HEK293 (cell line): ENCODE results near the gene CREB5.

Source experiments
- CTCF ChIA-PET: fragments of 350-600 bp; formaldehyde crosslinking; extraction: SDS; loops from one replicate; lab custom pipeline; 2021; ENCODE audit warnings: antibody characterized with exemption; lab: Yijun Ruan, JAX
- POLR2A ChIA-PET: fragments of 300-600 bp; formaldehyde crosslinking; extraction: SDS; loops from one replicate; lab custom pipeline; 2020; ENCODE audit warnings: antibody characterized with exemption, inconsistent platforms; lab: Yijun Ruan, JAX
- H3K27ac ChIP-seq: fragments of 200-500 bp; sonication (Bioruptor generic); 2 replicates; pipeline ENCODE4 v1.5.1; 2014; ENCODE audit warnings: low read depth, low read length, control low read depth, inconsistent platforms; ENCODE audit errors: extremely low read depth
- H3K36me3 ChIP-seq, 2 experiments: fragments of 200-500 bp in 1 of 2; sonication (Bioruptor generic) in 1 of 2; 1 replicate in 1 of 2; 2 replicates in 1 of 2; pipeline ENCODE4 v1.5.1; 2014 to 2017; ENCODE audit warnings: inconsistent platforms in 2 of 2, low read length in 2 of 2; ENCODE audit not compliant: control insufficient read depth in 2 of 2, insufficient read depth in 1 of 2
- H3K4me1 ChIP-seq: fragments of 200-500 bp; sonication (Bioruptor generic); 2 replicates; pipeline ENCODE4 v1.5.1; 2014; ENCODE audit warnings: mild to moderate bottlenecking, low read length, inconsistent platforms; ENCODE audit not compliant: control insufficient read depth, insufficient read depth
- H3K4me3 ChIP-seq: 2 replicates; pipeline ENCODE4 v1.5.1; 2011; ENCODE audit warnings: low read depth, mild to moderate bottlenecking, control low read depth, low read length, moderate library complexity
- H3K9me3 ChIP-seq: fragments of 200-500 bp; sonication (Bioruptor generic); 2 replicates; pipeline ENCODE4 v1.5.1; 2014; ENCODE audit warnings: low read depth, low read length, inconsistent platforms; ENCODE audit not compliant: control insufficient read depth, insufficient read depth
- EGR2 ChIP-seq: fragments of 450-650 bp; formaldehyde crosslinking; IDR thresholded peaks from 2 replicates; pipeline ENCODE4 v1.5.1; 2016; ENCODE audit warnings: low read depth, missing biosample characterization, missing genetic modification characterization
- FEZF1 ChIP-seq: fragments of 450-650 bp; formaldehyde crosslinking; IDR thresholded peaks from 2 replicates; pipeline ENCODE4 v1.5.1; 2016; ENCODE audit warnings: missing biosample characterization, missing genetic modification characterization
- GLIS2 ChIP-seq: fragments of 450-650 bp; formaldehyde crosslinking; IDR thresholded peaks from 2 replicates; pipeline ENCODE4 v1.5.1; 2016; ENCODE audit warnings: missing biosample characterization, missing genetic modification characterization
- HOXD13 ChIP-seq: sonication (generic); formaldehyde crosslinking; IDR thresholded peaks from 2 replicates; pipeline ENCODE4 v1.8.0; 2022; ENCODE audit warnings: missing genetic modification reagents, borderline replicate concordance
- IKZF3 ChIP-seq: fragments of 450-650 bp; IDR thresholded peaks from 2 replicates; pipeline ENCODE4 v1.5.0; 2018; ENCODE audit warnings: missing biosample characterization, mild to moderate bottlenecking, missing genetic modification characterization, moderate library complexity
- KLF17 ChIP-seq: fragments of 450-650 bp; formaldehyde crosslinking; IDR thresholded peaks from 2 replicates; pipeline ENCODE4 v1.5.1; 2016; ENCODE audit warnings: missing biosample characterization, missing genetic modification characterization
- PRDM4 ChIP-seq: fragments of 450-650 bp; formaldehyde crosslinking; IDR thresholded peaks from 2 replicates; pipeline ENCODE4 v1.5.1; 2017; ENCODE audit warnings: missing biosample characterization, missing genetic modification characterization
- WT1 ChIP-seq: fragments of 450-650 bp; formaldehyde crosslinking; IDR thresholded peaks from 2 replicates; pipeline ENCODE4 v1.5.1; 2016; ENCODE audit warnings: missing biosample characterization, missing genetic modification characterization
- YY1 ChIP-seq: fragments of 450-650 bp; formaldehyde crosslinking; IDR thresholded peaks from 2 replicates; pipeline ENCODE4 v1.5.1; 2018; ENCODE audit warnings: missing biosample characterization, missing genetic modification characterization
- ZFHX2 ChIP-seq: fragments of 450-650 bp; formaldehyde crosslinking; conservative IDR thresholded peaks from 2 replicates; pipeline ENCODE4 v1.5.1; 2016; ENCODE audit warnings: missing biosample characterization, missing genetic modification characterization
- ZIC2 ChIP-seq: fragments of 450-650 bp; formaldehyde crosslinking; IDR thresholded peaks from 2 replicates; pipeline ENCODE4 v1.5.1; 2016; ENCODE audit warnings: missing biosample characterization, missing genetic modification characterization
- ZNF112 ChIP-seq: fragments of 450-650 bp; formaldehyde crosslinking; IDR thresholded peaks from 2 replicates; pipeline ENCODE4 v1.5.0; 2017; ENCODE audit warnings: missing biosample characterization, missing genetic modification characterization
- ZNF114 ChIP-seq: fragments of 450-650 bp; formaldehyde crosslinking; IDR thresholded peaks from 2 replicates; pipeline ENCODE4 v1.5.0; 2017; ENCODE audit warnings: missing biosample characterization, missing genetic modification characterization
- ZNF155 ChIP-seq: fragments of 450-650 bp; formaldehyde crosslinking; IDR thresholded peaks from 2 replicates; pipeline ENCODE4 v1.5.1; 2016; ENCODE audit warnings: missing biosample characterization, missing genetic modification characterization
- ZNF18 ChIP-seq: fragments of 450-650 bp; formaldehyde crosslinking; IDR thresholded peaks from 2 replicates; pipeline ENCODE4 v1.5.1; 2016; ENCODE audit warnings: missing biosample characterization, missing genetic modification characterization
- ZNF202 ChIP-seq: fragments of 450-650 bp; formaldehyde crosslinking; IDR thresholded peaks from 2 replicates; pipeline ENCODE4 v1.5.1; 2016; ENCODE audit warnings: missing biosample characterization, missing genetic modification characterization, borderline replicate concordance
- ZNF239 ChIP-seq: fragments of 450-650 bp; formaldehyde crosslinking; IDR thresholded peaks from 2 replicates; pipeline ENCODE4 v1.5.1; 2016; ENCODE audit warnings: missing biosample characterization, missing genetic modification characterization
- ZNF292 ChIP-seq: fragments of 450-650 bp; formaldehyde crosslinking; IDR thresholded peaks from 2 replicates; pipeline ENCODE4 v1.5.1; 2016; ENCODE audit warnings: low read depth, missing biosample characterization, missing genetic modification characterization, borderline replicate concordance
- ZNF311 ChIP-seq: fragments of 450-650 bp; formaldehyde crosslinking; IDR thresholded peaks from 2 replicates; pipeline ENCODE4 v1.5.1; 2017; ENCODE audit warnings: missing biosample characterization, missing genetic modification characterization, borderline replicate concordance
- ZNF335 ChIP-seq: fragments of 450-650 bp; formaldehyde crosslinking; conservative IDR thresholded peaks from 2 replicates; pipeline ENCODE4 v1.5.1; 2016; ENCODE audit warnings: missing biosample characterization, missing genetic modification characterization
- ZNF521 ChIP-seq: fragments of 450-650 bp; formaldehyde crosslinking; IDR thresholded peaks from 2 replicates; pipeline ENCODE4 v1.5.1; 2017; ENCODE audit warnings: missing biosample characterization, mild to moderate bottlenecking, missing genetic modification characterization
- ZNF561 ChIP-seq: fragments of 450-650 bp; IDR thresholded peaks from 2 replicates; pipeline ENCODE4 v1.5.1; 2018; ENCODE audit warnings: missing biosample characterization, missing genetic modification characterization, borderline replicate concordance
- ZNF610 ChIP-seq: fragments of 450-650 bp; formaldehyde crosslinking; IDR thresholded peaks from 2 replicates; pipeline ENCODE4 v1.5.1; 2016; ENCODE audit warnings: missing biosample characterization, missing genetic modification characterization, borderline replicate concordance
- ZNF654 ChIP-seq: fragments of 450-650 bp; formaldehyde crosslinking; IDR thresholded peaks from 2 replicates; pipeline ENCODE4 v1.5.1; 2016; ENCODE audit warnings: low read depth, missing biosample characterization, missing genetic modification characterization
- ZNF692 ChIP-seq: fragments of 450-650 bp; formaldehyde crosslinking; IDR thresholded peaks from 2 replicates; pipeline ENCODE4 v1.5.1; 2016; ENCODE audit warnings: missing biosample characterization, missing genetic modification characterization
- ZNF791 ChIP-seq: fragments of 450-650 bp; formaldehyde crosslinking; IDR thresholded peaks from 2 replicates; pipeline ENCODE4 v1.5.1; 2016; ENCODE audit warnings: missing biosample characterization, missing genetic modification characterization
- ZNF843 ChIP-seq: fragments of 450-650 bp; formaldehyde crosslinking; IDR thresholded peaks from 2 replicates; pipeline ENCODE4 v1.5.1; 2016; ENCODE audit warnings: missing biosample characterization, missing genetic modification characterization
- ZSCAN23 ChIP-seq: fragments of 450-650 bp; formaldehyde crosslinking; IDR thresholded peaks from 2 replicates; pipeline ENCODE4 v1.5.1; 2016; ENCODE audit warnings: missing biosample characterization, missing genetic modification characterization
- ZSCAN4 ChIP-seq: fragments of 450-650 bp; formaldehyde crosslinking; IDR thresholded peaks from 2 replicates; pipeline ENCODE4 v1.5.1; 2017; ENCODE audit warnings: missing biosample characterization, missing genetic modification characterization
- ZXDB ChIP-seq: fragments of 450-650 bp; formaldehyde crosslinking; IDR thresholded peaks from 2 replicates; pipeline ENCODE4 v1.5.1; 2016; ENCODE audit warnings: missing biosample characterization, missing genetic modification characterization

The CREB5 gene

GRCh38 chr7:28410628-28411531 lies 1.4 kb upstream of the CREB5 start:
- H3K9me3 ChIP-seq = no peaks in the 10 kb centered on the region
- H3K4me1 ChIP-seq = peaks cover 15% of the 10 kb centered on the region
- peak overlapping the region; percentile 68 for H3K4me3 ChIP-seq
- peak overlapping the region; percentile 98 for H3K27ac ChIP-seq
- no peaks in the 10 kb centered on the region for H3K36me3 ChIP-seq
- ChIA-PET POLR2A (interaction anchor here (0.6 to 1.3 kb wide), 9 partner anchors 16 to 739 kb away, joined by 3 to 9 read pairs (median 4); no protein-coding TSS in a partner anchor), CTCF (interaction anchor here (0.6 to 1.7 kb wide), 6 partner anchors 10 to 429 kb away, joined by 3 to 6 read pairs (median 4); no protein-coding TSS in a partner anchor)
- TF ChIP-seq KLF17 (tag by site-specific recombination) (peak; percentile 83), ZNF843 (tag by site-specific recombination) (peak; percentile 83), ZNF791 (no peak), ZNF335 (tag by site-specific recombination) (peak; percentile 38; the same call in 1 of the 2 replicates), ZNF155 (no peak), ZSCAN23 (no peak), ZNF692 (peak; percentile 40; the same call in 1 of the 2 replicates), WT1 (peak; percentile 66; the same call in 1 of the 2 replicates), ZNF311 (tag by site-specific recombination) (no peak), ZNF202 (no peak), YY1 (tag by site-specific recombination) (no peak), HOXD13 (peak; percentile 65), EGR2 (tag by site-specific recombination) (peak; percentile 79), ZNF292 (tag by site-specific recombination) (no peak), ZNF18 (tag by site-specific recombination) (0 out of 2 replicates have a peak, but pooled peaks have one; percentile 15), ZNF114 (tag by site-specific recombination) (no peak), ZSCAN4 (no peak), ZNF654 (no peak), ZXDB (tag by site-specific recombination) (peak; percentile 85), PRDM4 (tag by site-specific recombination) (no peak; the same call in 1 of the 2 replicates), ZFHX2 (tag by site-specific recombination) (peak; percentile 88), FEZF1 (tag by site-specific recombination) (peak; percentile 49; the same call in 1 of the 2 replicates), ZNF610 (tag by site-specific recombination) (0 out of 2 replicates have a peak, but pooled peaks have one; percentile 25), GLIS2 (tag by site-specific recombination) (peak; percentile 51), ZNF112 (tag by site-specific recombination) (no peak), ZNF521 (no peak), IKZF3 (peak; percentile 80), ZNF561 (tag by site-specific recombination) (0 out of 2 replicates have a peak, but pooled peaks have one; percentile 51), ZNF239 (tag by site-specific recombination) (no peak), ZIC2 (tag by site-specific recombination) (peak; percentile 85)
